DND-41 (cell line): ENCODE measurements around the gene DAPP1.

Experiments used
- EZH2 ChIP-seq: IDR thresholded peaks from 3 replicates; pipeline ENCODE4 v1.6.1; 2012; ENCODE audit warnings: borderline replicate concordance, low read depth, mild to moderate bottlenecking, moderate library complexity, low read length, inconsistent platforms; ENCODE audit not compliant: severe bottlenecking
- TF ChIP-seq, protein P1 (sequence below): IDR thresholded peaks from 2 replicates; pipeline ENCODE4 v1.5.1; 2012; ENCODE audit warnings: borderline replicate concordance, low read length, moderate library complexity, mild to moderate bottlenecking; ENCODE audit not compliant: poor library complexity, severe bottlenecking; ENCODE audit errors: extremely low read depth

GRCh38 chr4:99876946-99877345 is 60.3 kb downstream of the DAPP1 start:
- TF ChIP-seq, protein P1, sequence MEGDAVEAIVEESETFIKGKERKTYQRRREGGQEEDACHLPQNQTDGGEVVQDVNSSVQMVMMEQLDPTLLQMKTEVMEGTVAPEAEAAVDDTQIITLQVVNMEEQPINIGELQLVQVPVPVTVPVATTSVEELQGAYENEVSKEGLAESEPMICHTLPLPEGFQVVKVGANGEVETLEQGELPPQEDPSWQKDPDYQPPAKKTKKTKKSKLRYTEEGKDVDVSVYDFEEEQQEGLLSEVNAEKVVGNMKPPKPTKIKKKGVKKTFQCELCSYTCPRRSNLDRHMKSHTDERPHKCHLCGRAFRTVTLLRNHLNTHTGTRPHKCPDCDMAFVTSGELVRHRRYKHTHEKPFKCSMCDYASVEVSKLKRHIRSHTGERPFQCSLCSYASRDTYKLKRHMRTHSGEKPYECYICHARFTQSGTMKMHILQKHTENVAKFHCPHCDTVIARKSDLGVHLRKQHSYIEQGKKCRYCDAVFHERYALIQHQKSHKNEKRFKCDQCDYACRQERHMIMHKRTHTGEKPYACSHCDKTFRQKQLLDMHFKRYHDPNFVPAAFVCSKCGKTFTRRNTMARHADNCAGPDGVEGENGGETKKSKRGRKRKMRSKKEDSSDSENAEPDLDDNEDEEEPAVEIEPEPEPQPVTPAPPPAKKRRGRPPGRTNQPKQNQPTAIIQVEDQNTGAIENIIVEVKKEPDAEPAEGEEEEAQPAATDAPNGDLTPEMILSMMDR, result no peak
- TF ChIP-seq EZH2, result no peak
